CD4-positive, alpha-beta T cell treated with Interleukin-17A for 4 hours (primary cell): ENCODE measurements around the gene PERP.
"Not testable (repeated sequence)": the region's sequence is repeated elsewhere in the genome, so short reads cannot be mapped to it uniquely, and the experiment has no call there.

Source experiments
- DNase-seq: peaks from one replicate; pipeline ENCODE4 v3.0.0-alpha.2; 2020; ENCODE audit warnings: mixed read lengths

PERP gene

GRCh38 chr6:138104618-138105213 lies 2.5 kb downstream of the PERP start:
- no peak for DNase-seq

- DNase-seq = no peak
Measured at GRCh38 chr6:138103871-138104270, 3.3 kb downstream of the PERP start.

GRCh38 chr6:138101946-138102731 lies 5.1 kb downstream of the PERP start:
- DNase-seq = no peak

- DNase-seq = no peak
Measured at GRCh38 chr6:138099832-138100231, 7.4 kb downstream of the PERP start.

GRCh38 chr6:138098306-138098705 lies 8.9 kb downstream of the PERP start:
- DNase-seq = no peak

- no peak for DNase-seq
Measured at GRCh38 chr6:138094260-138094659, 13.0 kb downstream of the PERP start.

GRCh38 chr6:138093632-138094031 lies 13.6 kb downstream of the PERP start:
- DNase-seq = no peak

- no peak for DNase-seq
Measured at GRCh38 chr6:138092686-138093085, 14.5 kb downstream of the PERP start.

GRCh38 chr6:138089325-138089724 lies 17.9 kb downstream of the PERP start:
- no peak for DNase-seq

- DNase-seq = no peak
Measured at GRCh38 chr6:138088326-138088762, 18.9 kb downstream of the PERP start.

GRCh38 chr6:138087593-138088325 lies 19.5 kb downstream of the PERP start:
- DNase-seq = no peak

- DNase-seq = no peak
Measured at GRCh38 chr6:138086573-138087196, 20.5 kb downstream of the PERP start.

GRCh38 chr6:138085839-138086222 lies 21.4 kb downstream of the PERP start:
- no peak for DNase-seq

- DNase-seq = no peak
Measured at GRCh38 chr6:138084904-138085838, 22.0 kb downstream of the PERP start.

GRCh38 chr6:138082232-138082631 lies 25.0 kb downstream of the PERP start:
- DNase-seq = no peak

- DNase-seq = not testable (repeated sequence)
Measured at GRCh38 chr6:138079556-138079955, 27.7 kb downstream of the PERP start.

GRCh38 chr6:138078491-138078890 lies 28.7 kb downstream of the PERP start:
- DNase-seq = no peak

GRCh38 chr6:138073264-138073663 lies 34.0 kb downstream of the PERP start:
- DNase-seq = no peak

- DNase-seq = no peak
Measured at GRCh38 chr6:138063726-138064125, 43.5 kb downstream of the PERP start.

GRCh38 chr6:138054982-138055381 lies 52.2 kb downstream of the PERP start:
- DNase-seq = no peak

GRCh38 chr6:138052783-138053182 lies 54.4 kb downstream of the PERP start:
- no peak for DNase-seq

- DNase-seq = no peak
Measured at GRCh38 chr6:138044972-138045371, 62.2 kb downstream of the PERP start.
